PFSK-1 (cell line): ENCODE measurements around the gene WIF1.

Experiments used
- FOXP2 ChIP-seq: optimal IDR thresholded peaks from 2 replicates; pipeline ENCODE3; 2011; ENCODE audit warnings: borderline replicate concordance, control low read depth, inconsistent platforms; ENCODE audit not compliant: insufficient read depth; ENCODE audit errors: extremely low read length, extremely low read depth
- POLR2AphosphoS5 ChIP-seq: IDR thresholded peaks from 2 replicates; pipeline ENCODE4 v1.6.1; 2012; ENCODE audit warnings: low read depth, mild to moderate bottlenecking, control low read depth, low read length, moderate library complexity
- SIN3A ChIP-seq: IDR thresholded peaks from 2 replicates; pipeline ENCODE4 v1.6.1; 2012; ENCODE audit warnings: mild to moderate bottlenecking, low read length, moderate library complexity, borderline replicate concordance; ENCODE audit not compliant: insufficient read depth
- TAF1 ChIP-seq: IDR thresholded peaks from 2 replicates; pipeline ENCODE4 v1.6.1; 2012; ENCODE audit warnings: low read length, control low read depth, borderline replicate concordance; ENCODE audit not compliant: insufficient read depth
- TF ChIP-seq, protein P1 (sequence below), 2 experiments: IDR thresholded peaks; 2 replicates each; pipeline versions ENCODE4 v1.6.1 to v1.8.0; 2011 to 2012; ENCODE audit warnings: low read depth in 2 of 2, low read length in 2 of 2, control low read depth in 1 of 2, inconsistent platforms in 1 of 2, mild to moderate bottlenecking in 1 of 2, moderate library complexity in 1 of 2; ENCODE audit not compliant: insufficient read depth in 1 of 2

Gene WIF1

DNA sequence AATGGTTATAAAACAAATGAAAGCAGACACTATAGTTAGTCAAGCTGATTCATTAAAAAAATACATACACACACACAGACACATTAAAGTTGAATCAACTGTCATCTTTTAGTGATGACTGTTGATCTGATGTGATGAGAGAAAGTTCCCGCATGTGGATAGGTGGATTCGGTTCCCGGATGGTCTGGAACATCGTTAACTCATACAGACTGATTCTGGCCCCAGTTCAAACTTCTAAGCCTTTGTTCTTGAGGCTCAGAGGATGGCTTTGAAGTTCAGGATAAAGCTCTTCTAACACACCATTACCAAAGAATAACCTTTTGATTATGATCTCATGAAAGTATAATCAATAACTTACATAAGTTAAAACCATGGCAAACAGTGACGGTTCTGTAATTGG, 27.5 kb downstream of the WIF1 start:
- no peak for TF ChIP-seq TAF1
- TF ChIP-seq SIN3A, result no peak
- no peak for TF ChIP-seq FOXP2
- TF ChIP-seq, protein P1, sequence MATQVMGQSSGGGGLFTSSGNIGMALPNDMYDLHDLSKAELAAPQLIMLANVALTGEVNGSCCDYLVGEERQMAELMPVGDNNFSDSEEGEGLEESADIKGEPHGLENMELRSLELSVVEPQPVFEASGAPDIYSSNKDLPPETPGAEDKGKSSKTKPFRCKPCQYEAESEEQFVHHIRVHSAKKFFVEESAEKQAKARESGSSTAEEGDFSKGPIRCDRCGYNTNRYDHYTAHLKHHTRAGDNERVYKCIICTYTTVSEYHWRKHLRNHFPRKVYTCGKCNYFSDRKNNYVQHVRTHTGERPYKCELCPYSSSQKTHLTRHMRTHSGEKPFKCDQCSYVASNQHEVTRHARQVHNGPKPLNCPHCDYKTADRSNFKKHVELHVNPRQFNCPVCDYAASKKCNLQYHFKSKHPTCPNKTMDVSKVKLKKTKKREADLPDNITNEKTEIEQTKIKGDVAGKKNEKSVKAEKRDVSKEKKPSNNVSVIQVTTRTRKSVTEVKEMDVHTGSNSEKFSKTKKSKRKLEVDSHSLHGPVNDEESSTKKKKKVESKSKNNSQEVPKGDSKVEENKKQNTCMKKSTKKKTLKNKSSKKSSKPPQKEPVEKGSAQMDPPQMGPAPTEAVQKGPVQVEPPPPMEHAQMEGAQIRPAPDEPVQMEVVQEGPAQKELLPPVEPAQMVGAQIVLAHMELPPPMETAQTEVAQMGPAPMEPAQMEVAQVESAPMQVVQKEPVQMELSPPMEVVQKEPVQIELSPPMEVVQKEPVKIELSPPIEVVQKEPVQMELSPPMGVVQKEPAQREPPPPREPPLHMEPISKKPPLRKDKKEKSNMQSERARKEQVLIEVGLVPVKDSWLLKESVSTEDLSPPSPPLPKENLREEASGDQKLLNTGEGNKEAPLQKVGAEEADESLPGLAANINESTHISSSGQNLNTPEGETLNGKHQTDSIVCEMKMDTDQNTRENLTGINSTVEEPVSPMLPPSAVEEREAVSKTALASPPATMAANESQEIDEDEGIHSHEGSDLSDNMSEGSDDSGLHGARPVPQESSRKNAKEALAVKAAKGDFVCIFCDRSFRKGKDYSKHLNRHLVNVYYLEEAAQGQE (IDR thresholded peaks at IDR 0.05; ENCODE audit: insufficient read depth in 1 of 2, low read depth in 2 of 2, low read length in 2 of 2), result no peak
- no peak for TF ChIP-seq POLR2AphosphoS5

DNA sequence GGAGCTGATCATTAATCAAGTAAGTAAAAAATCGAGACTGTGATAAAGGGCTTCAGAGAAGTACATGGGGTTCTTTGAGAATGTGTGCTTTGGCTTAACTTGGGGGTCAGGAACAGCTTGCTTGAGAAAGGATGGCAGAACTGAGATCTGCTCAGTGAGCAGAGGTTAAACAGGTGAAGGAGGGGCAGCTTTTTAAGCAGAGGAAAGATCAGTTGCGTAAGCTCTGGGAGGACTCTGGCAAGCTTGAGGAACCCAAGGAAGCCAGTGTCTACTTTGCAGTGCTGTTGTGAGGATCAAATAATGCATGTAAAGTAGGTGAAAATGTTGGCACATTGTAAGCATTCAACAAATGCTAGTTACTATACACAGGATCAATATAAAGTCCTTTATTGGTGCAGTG, 30.6 kb downstream of the WIF1 start:
- TF ChIP-seq, protein P1 (IDR thresholded peaks at IDR 0.05; ENCODE audit: insufficient read depth in 1 of 2, low read depth in 2 of 2, low read length in 2 of 2), result no peak
- TF ChIP-seq FOXP2 (no peak), POLR2AphosphoS5 (no peak), SIN3A (no peak), TAF1 (no peak)

DNA sequence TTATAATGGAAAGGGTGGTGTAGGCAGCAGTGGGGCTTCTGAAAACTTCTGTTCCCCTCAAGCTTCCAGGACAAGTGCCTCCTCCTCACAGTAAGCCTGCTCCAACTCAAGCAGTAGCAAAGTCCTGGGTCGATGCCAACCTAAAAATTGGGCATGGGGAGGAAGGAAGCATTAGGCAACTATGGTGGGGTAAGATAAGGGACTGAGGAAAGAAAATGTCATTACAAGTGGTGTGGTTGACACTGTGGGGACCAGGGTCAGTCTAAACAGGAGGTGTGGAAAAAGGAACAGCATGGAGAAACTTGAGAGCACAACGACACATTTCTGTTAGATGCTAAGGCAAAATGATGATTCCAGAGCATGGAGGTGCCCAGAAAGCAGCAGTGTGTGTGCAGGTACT, 34.9 kb downstream of the WIF1 start:
- TF ChIP-seq FOXP2 (no peak), TAF1 (no peak), POLR2AphosphoS5 (no peak), SIN3A (no peak)
- TF ChIP-seq, protein P1 (IDR thresholded peaks at IDR 0.05; ENCODE audit: insufficient read depth in 1 of 2, low read depth in 2 of 2, low read length in 2 of 2), result no peak

DNA sequence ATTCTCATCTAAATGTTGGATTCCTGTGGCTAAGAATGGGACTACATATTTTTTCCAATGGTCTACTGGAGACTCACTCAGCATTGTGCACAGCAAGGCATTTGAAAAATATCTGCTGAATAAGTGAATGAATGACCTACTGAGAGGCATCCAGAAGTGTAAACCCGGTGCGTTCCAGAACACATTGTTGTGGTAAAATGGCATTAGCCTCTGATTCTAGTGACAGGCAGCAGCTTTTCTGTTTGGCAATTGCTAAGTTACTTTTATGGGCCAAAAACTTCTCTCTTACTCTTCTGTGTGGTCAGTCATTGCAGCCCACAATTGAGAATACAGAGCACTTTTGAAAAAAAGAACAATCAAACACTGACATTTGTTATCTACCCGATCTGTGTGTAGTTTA, 36.5 kb downstream of the WIF1 start:
- TF ChIP-seq POLR2AphosphoS5, result no peak
- TF ChIP-seq SIN3A, result no peak
- TF ChIP-seq TAF1, result no peak
- TF ChIP-seq, protein P1 (IDR thresholded peaks at IDR 0.05; ENCODE audit: insufficient read depth in 1 of 2, low read depth in 2 of 2, low read length in 2 of 2), result no peak
- no peak for TF ChIP-seq FOXP2

DNA sequence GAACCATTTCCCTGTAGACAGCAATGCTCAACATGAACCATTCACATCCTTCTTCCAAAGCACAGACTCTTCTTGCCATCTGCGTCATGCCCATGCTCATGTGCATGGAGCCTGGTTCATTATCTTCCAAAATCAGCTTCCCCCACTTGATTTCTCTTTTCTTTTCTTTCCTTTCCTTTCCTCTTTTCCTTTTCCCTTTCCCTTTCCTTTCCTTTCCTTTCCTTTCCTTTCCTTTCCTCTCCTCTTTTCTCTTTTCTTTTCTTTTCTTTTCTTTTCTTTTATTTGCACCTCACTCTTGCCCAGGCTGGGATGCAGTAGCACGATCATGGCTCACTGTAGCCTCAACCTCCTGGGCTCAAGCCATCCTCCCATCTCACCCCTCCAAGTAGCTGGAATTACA, 37.5 kb downstream of the WIF1 start:
- TF ChIP-seq SIN3A, result no peak
- no peak for TF ChIP-seq TAF1
- TF ChIP-seq, protein P1 (IDR thresholded peaks at IDR 0.05; ENCODE audit: insufficient read depth in 1 of 2, low read depth in 2 of 2, low read length in 2 of 2), result no peak
- TF ChIP-seq POLR2AphosphoS5, result no peak
- no peak for TF ChIP-seq FOXP2
